GM13976 (cell line): ENCODE data around the gene MRGPRX2.
A peak's percentile ranks its signal among the peaks of the same experiment; 100 is the strongest.

ENCODE experiments used
- DNase-seq: peaks from one replicate; pipeline ENCODE4 v3.0.0; 2012; ENCODE audit warnings: low spot score
- CTCF ChIP-seq: IDR thresholded peaks from 2 replicates; pipeline ENCODE4 v1.5.1; 2012; ENCODE audit warnings: borderline replicate concordance, mild to moderate bottlenecking; ENCODE audit not compliant: insufficient read depth; ENCODE audit errors: extremely low read depth, missing control alignments, control extremely low read depth
- in situ Hi-C: fragments of 300-500 bp; cut with MboI; formaldehyde crosslinking; loops from one replicate; pipeline ENCODE4 v1.12.0; 2022; ENCODE audit warnings: low sequenced_read_pairs, mixed read lengths, inconsistent platforms; ENCODE audit not compliant: unreplicated experiment

MRGPRX2 gene

DNA sequence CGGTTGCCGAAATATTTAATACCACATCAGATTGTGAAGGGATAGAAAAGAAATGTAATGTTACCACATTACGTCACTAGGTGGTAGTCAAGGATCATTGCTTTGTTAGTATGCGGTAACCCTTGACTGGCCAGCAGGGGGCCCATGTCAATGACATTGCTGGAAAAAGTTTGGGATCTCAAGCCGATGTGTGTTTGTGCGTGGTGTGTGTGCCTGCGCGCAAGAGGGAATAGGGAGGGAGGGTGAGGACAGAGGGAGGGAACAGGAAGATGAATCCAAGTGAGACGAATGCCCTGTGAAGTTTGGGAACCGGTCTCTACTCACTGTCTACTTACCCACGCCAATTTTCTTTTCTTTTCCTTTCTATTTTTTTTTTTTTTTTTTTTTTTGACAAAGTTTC lies 10.7 kb upstream of the MRGPRX2 start:
- peak; percentile 79 for DNase-seq
- in situ Hi-C loops: loop anchor here (25.0 kb wide), 2 partner anchors 666 to 816 kb away; no protein-coding TSS in a partner anchor
- TF ChIP-seq CTCF: peak; percentile 95

GRCh38 chr11:19059833-19060232 lies 684 bp downstream of the MRGPRX2 start:
- no peak for DNase-seq
- in situ Hi-C loops: loop anchor here (25.0 kb wide), 2 partner anchors 677 to 827 kb away; no protein-coding TSS in a partner anchor
- TF ChIP-seq CTCF: no peak

DNA sequence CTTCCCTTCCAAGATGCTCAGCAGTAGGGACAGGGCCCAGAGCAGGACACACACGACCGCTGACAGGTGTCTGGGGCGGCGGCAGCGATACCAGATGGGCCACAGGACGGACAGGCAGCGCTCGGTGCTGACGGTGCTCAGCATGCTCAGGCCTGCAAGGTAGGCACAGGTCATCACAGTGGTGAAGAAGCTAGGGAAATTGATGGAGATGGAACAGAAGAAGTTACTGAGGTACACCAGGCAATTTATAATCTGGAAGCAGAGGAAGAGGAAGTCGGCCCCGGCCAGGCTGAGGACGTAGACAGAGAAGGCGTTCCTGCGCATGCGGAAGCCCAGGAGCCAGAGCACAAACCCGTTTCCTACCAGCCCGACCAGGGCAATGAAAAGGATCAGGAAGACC lies 4.6 kb downstream of the MRGPRX2 start:
- DNase-seq: no peak
- in situ Hi-C loops: loop anchor here (25.0 kb wide), 2 partner anchors 681 to 831 kb away; no protein-coding TSS in a partner anchor
- TF ChIP-seq CTCF: no peak

- TF ChIP-seq CTCF: no peak
- DNase-seq: no peak
- in situ Hi-C loops: loop anchor here (25.0 kb wide), 2 partner anchors 682 to 832 kb away; no protein-coding TSS in a partner anchor
Measured at GRCh38 chr11:19055016-19055415, 5.5 kb downstream of the MRGPRX2 start.

DNA sequence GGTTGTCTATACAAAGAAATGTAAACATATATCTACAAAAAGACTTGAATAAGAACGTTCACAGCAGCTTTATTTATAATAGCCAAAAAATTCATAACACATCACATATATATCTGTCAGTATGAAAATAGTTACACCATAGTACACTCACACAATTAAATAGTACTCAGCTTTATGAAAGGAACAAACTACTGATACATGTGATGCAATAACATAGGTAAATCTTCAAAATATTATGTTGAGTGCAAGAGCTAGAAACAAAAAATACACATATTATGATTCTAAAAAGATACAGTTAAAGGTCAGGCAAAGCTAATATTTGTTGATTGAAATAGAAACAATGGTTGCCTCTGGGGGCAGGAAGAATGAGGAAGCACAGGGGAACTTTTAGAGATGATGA lies 6.6 kb downstream of the MRGPRX2 start:
- TF ChIP-seq CTCF: no peak
- in situ Hi-C loops: loop anchor here (25.0 kb wide), 2 partner anchors 683 to 833 kb away; no protein-coding TSS in a partner anchor
- DNase-seq: no peak

DNA sequence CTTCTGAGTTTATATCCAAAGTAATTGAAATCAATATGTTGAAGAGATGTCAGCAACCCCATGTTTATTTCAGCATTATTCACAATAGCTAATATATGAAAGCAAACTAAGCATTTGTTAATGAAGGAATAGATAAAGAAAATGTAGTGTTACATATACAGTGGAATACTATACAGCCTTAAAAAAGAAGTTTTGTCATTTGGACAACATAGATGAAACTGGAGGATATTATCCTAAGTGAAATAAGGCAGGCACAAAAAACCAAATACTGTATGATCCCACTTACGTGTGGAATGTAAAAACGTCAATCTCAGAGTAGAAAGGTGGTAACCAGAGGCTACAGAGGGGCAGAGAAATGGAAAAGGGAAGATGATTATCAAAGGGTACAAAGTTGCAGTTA lies 10.2 kb downstream of the MRGPRX2 start:
- no peak for DNase-seq
- in situ Hi-C loops: loop anchor here (25.0 kb wide), 2 partner anchors 687 to 837 kb away; no protein-coding TSS in a partner anchor
- TF ChIP-seq CTCF: no peak

- no peak for TF ChIP-seq CTCF
- in situ Hi-C loops: no loop called here
- no peak for DNase-seq
Measured at GRCh38 chr11:19049351-19049750, 11.2 kb downstream of the MRGPRX2 start.
